Endothelial cell of umbilical vein (primary cell): ENCODE measurements around the gene TRIM34. TPM values are rescaled to one million over a fixed set of nuclear protein-coding genes. Genes with fewer than 3 reads are reported as not detected.
"Not testable (repeated sequence)": the region's sequence is repeated elsewhere in the genome, so short reads cannot be mapped to it uniquely, and the experiment has no call there.

Source experiments
- BruUV-seq: library from RNA; stranded (reverse); fragments of 400-500 nt; replicated peaks from 2 replicates; lab custom pipeline; 2021; lab: Mats Ljungman, UMichigan
- CTCF ChIA-PET: fragments of 300-600, 350-600 bp; sonication (Branson Sonifier 250); formaldehyde crosslinking; loops from one replicate; lab custom pipeline; 2021; ENCODE audit warnings: antibody characterized with exemption, inconsistent platforms; lab: Charles Lee
- POLR2A ChIA-PET: fragments of 300-600, 350-600 bp; sonication (Branson Sonifier 250); formaldehyde crosslinking; loops from one replicate; lab custom pipeline; 2021; ENCODE audit warnings: antibody characterized with exemption, inconsistent platforms; lab: Charles Lee
- DNase-seq: peaks from one replicate; pipeline ENCODE4 v3.0.0-alpha.2; 2011; ENCODE audit warnings: low read depth, low spot score
- FAIRE-seq: peaks from 2 replicates; lab custom pipeline; 2011; peaks lifted over from hg19 to GRCh38; lab: Jason Lieb, UNC
- H2AFZ ChIP-seq: 2 replicates; pipeline ENCODE4 v1.6.0; 2012; ENCODE audit warnings: low read depth, low read length, control low read depth, inconsistent platforms
- H3K27ac ChIP-seq: 2 replicates; pipeline ENCODE4 v1.5.1; 2011; ENCODE audit warnings: low read depth, mild to moderate bottlenecking, control low read depth, low read length, moderate library complexity; ENCODE audit not compliant: insufficient read depth
- H3K27me3 ChIP-seq, 2 experiments: 2 replicates each; pipeline versions ENCODE4 v1.6.0 to v1.6.1; 2011; ENCODE audit warnings: low read length in 2 of 2, mixed read lengths in 1 of 2; ENCODE audit not compliant: control insufficient read depth in 2 of 2, insufficient read depth in 2 of 2
- H3K36me3 ChIP-seq, 2 experiments: 2 replicates in 1 of 2; 3 replicates in 1 of 2; pipeline ENCODE4 v1.5.1; 2011; ENCODE audit warnings: low read length in 2 of 2, mild to moderate bottlenecking in 1 of 2, moderate library complexity in 1 of 2; ENCODE audit not compliant: control insufficient read depth in 2 of 2, insufficient read depth in 2 of 2; ENCODE audit errors: extremely low read depth in 1 of 2
- H3K4me1 ChIP-seq: 3 replicates; pipeline ENCODE4 v1.5.1; 2011; ENCODE audit warnings: mild to moderate bottlenecking, low read length; ENCODE audit not compliant: control insufficient read depth, insufficient read depth; ENCODE audit errors: extremely low read depth
- H3K4me2 ChIP-seq: 2 replicates; pipeline ENCODE4 v1.6.1; 2011; ENCODE audit warnings: low read length, control low read depth, mixed read lengths; ENCODE audit not compliant: insufficient read depth
- H3K4me3 ChIP-seq, 3 experiments: fragments of 200-600 bp in 1 of 3; sonication (generic), shearing (Covaris generic) in 1 of 3; replicated peaks in 1 of 3; 2 replicates each; pipeline ENCODE4 v1.5.1; 2011 to 2016; ENCODE audit warnings: control low read depth in 3 of 3, low read length in 3 of 3, mild to moderate bottlenecking in 2 of 3, inconsistent platforms in 1 of 3, low read depth in 1 of 3, moderate library complexity in 1 of 3; ENCODE audit not compliant: insufficient read depth in 1 of 3
- H3K79me2 ChIP-seq: 2 replicates; pipeline ENCODE4 v1.6.0; 2012; ENCODE audit warnings: low read length, inconsistent platforms; ENCODE audit not compliant: control insufficient read depth, insufficient read depth
- H3K9ac ChIP-seq: replicated peaks from 2 replicates; pipeline ENCODE3; 2011; ENCODE audit warnings: low read length, control low read depth; ENCODE audit not compliant: insufficient read depth; ENCODE audit errors: extremely low read depth
- H3K9me1 ChIP-seq: replicated peaks from 3 replicates; pipeline ENCODE4 v1.6.0; 2011; ENCODE audit warnings: mild to moderate bottlenecking, low read length; ENCODE audit not compliant: control insufficient read depth, insufficient read depth; ENCODE audit errors: extremely low read depth
- H3K9me3 ChIP-seq: replicated peaks from 2 replicates; pipeline ENCODE4 v1.5.1; 2012; ENCODE audit warnings: low read length, inconsistent platforms; ENCODE audit not compliant: control insufficient read depth, insufficient read depth
- H4K20me1 ChIP-seq: replicated peaks from 2 replicates; pipeline ENCODE3; 2011; ENCODE audit warnings: mild to moderate bottlenecking, low read length; ENCODE audit not compliant: control insufficient read depth, insufficient read depth; ENCODE audit errors: extremely low read depth
- CTCF ChIP-seq, 2 donors: IDR thresholded peaks; 1 replicate in 1 of 2; 2 replicates in 1 of 2; pipeline ENCODE4 v1.5.1; 2011; ENCODE audit warnings: low read length in 2 of 2, mild to moderate bottlenecking in 2 of 2, moderate library complexity in 2 of 2, control low read depth in 1 of 2, inconsistent platforms in 1 of 2, low read depth in 1 of 2; ENCODE audit not compliant: insufficient read depth in 1 of 2; ENCODE audit errors: extremely low read depth in 1 of 2
- GATA2 ChIP-seq: IDR thresholded peaks from 2 replicates; pipeline ENCODE4 v1.7.0; 2011; ENCODE audit warnings: low read depth, mild to moderate bottlenecking, moderate library complexity, mixed read lengths, low read length; ENCODE audit not compliant: insufficient read length, insufficient read depth
- MYC ChIP-seq: IDR thresholded peaks from one replicate; pipeline ENCODE4 v1.6.1; 2011; ENCODE audit warnings: mild to moderate bottlenecking, low read depth, low read length
- POLR2A ChIP-seq: IDR thresholded peaks from 2 replicates; pipeline ENCODE4 v1.6.1; 2012; ENCODE audit warnings: low read depth, mild to moderate bottlenecking, control low read depth, low read length
- dilution Hi-C: fragments of 300-500 bp; cut with MboI; formaldehyde crosslinking; loops from one replicate; pipeline ENCODE4 v1.15.0; 2019; ENCODE audit warnings: low sequenced_read_pairs; ENCODE audit not compliant: extremely low pct_ligation_motif_present
- intact Hi-C: fragments of 100-400 bp; cut with micrococcal nuclease; formaldehyde crosslinking; loops from one replicate; pipeline ENCODE4 v1.10.0; 2022
- polyA plus RNA-seq, 4 experiments: library from polyadenylated mRNA; depleted of rRNA in 3 of 4; stranded (reverse) in 3 of 4; unstranded in 1 of 4; fragments of >200 nt; gene quantifications; 2 replicates each; pipeline versions ENCODE4 v1.2.1 to v1.2.3, GENCODE V29; 2011 to 2012; ENCODE audit warnings: missing spikeins in 1 of 4
- total RNA-seq: library from RNA; stranded (reverse); gene quantifications from 2 replicates; pipeline ENCODE4 v1.2.3, GENCODE V29; 2021

TRIM34 gene
- total and polyA plus RNA-seq, 2 donors (not counting 3 experiments of a cell fraction or from before 2014, with no cell fraction given), result 6.7 to 14.6 TPM

GRCh38 chr11:5597953-5598352 lies 26.8 kb upstream of the TRIM34 start:
- Histone ChIP-seq H4K20me1 (no peaks in the 10 kb centered on the region), H3K36me3 (no peaks in the 10 kb centered on the region), H3K27me3 (no peaks in the 10 kb centered on the region), H3K4me3 (no peak overlapping the region), H3K9ac (no peak overlapping the region), H3K9me3 (no peaks in the 10 kb centered on the region), H2AFZ (no peak overlapping the region), H3K9me1 (no peaks in the 10 kb centered on the region), H3K4me1 (peaks cover 9% of the 10 kb centered on the region), H3K27ac (no peak overlapping the region), H3K79me2 (no peaks in the 10 kb centered on the region), H3K4me2 (no peak overlapping the region)
- FAIRE-seq (no peak), DNase-seq (no peak)
- intact Hi-C loops, result loop anchor here (10.0 kb wide), 1 partner anchor 637 kb away; the partner anchor contains the start of genes CNGA4 and FHIP1B
- dilution Hi-C loops, result no loop called here
- TF ChIP-seq CTCF (IDR thresholded peaks at IDR 0.05; ENCODE audit: extremely low read depth in 1 of 2, insufficient read depth in 1 of 2, low read depth in 1 of 2, low read length in 2 of 2), result no peak
- TF ChIP-seq MYC, result no peak
- TF ChIP-seq GATA2, result no peak
- CTCF ChIA-PET, result interaction anchor here (0.8 kb wide), 1 partner anchor 23 kb away, joined by 3 read pairs; no protein-coding TSS in a partner anchor
- no TSS peak for BruUV-seq
- POLR2A ChIA-PET, result no interaction called here

DNA sequence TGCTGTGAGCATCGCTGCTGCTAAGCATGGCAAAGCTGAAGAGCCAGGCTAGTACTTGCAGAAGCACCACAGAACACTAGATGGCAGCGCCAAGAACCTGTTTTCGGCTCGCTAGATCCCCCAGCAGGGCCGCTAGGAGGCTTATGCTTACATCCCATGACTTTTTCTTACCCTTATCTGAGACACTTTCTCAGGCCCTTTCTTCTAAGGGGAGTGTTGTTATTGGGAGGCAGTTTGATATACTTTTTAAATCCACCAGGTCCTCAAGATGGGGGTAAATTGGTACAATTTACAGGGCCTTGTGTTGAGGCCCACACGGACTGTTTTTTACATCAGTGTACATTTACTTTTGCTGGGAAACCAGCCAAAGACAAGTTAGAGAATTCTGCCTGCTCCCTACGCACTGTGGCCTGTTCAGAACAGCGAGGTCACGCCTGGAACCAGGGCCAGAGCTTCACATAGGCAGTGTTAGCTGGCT lies 24.4 kb upstream of the TRIM34 start:
- Histone ChIP-seq H3K9ac (peak overlapping the region; percentile 46), H3K9me1 (no peaks in the 10 kb centered on the region), H3K4me3 (no peak overlapping the region), H3K79me2 (no peaks in the 10 kb centered on the region), H3K4me2 (peak overlapping the region; percentile 53), H3K9me3 (no peaks in the 10 kb centered on the region), H4K20me1 (no peaks in the 10 kb centered on the region), H3K27me3 (no peaks in the 10 kb centered on the region), H3K4me1 (peaks cover 9% of the 10 kb centered on the region), H3K36me3 (no peaks in the 10 kb centered on the region), H2AFZ (peak overlapping the region; percentile 96), H3K27ac (peak overlapping the region; percentile 32)
- no TSS peak for BruUV-seq
- peak; percentile 91 for DNase-seq
- TF ChIP-seq CTCF (IDR thresholded peaks at IDR 0.05; ENCODE audit: extremely low read depth in 1 of 2, insufficient read depth in 1 of 2, low read depth in 1 of 2, low read length in 2 of 2), result peak; percentile 79 to 94
- no peak for TF ChIP-seq POLR2A
- FAIRE-seq, result peak; percentile 98
- ChIA-PET POLR2A (no interaction called here), CTCF (interaction anchor here (0.7 to 3.2 kb wide), 18 partner anchors 10 to 291 kb away, joined by 3 to 20 read pairs (median 8); partner anchors contain the start of genes TRIM22, TRIM34 and TRIM5)
- intact Hi-C loops, result loop anchor here (1.0 to 2.0 kb wide), 6 partner anchors 20 to 208 kb away; partner anchors contain the start of genes OR52N2, TRIM34 and TRIM5
- dilution Hi-C loops, result no loop called here

DNA sequence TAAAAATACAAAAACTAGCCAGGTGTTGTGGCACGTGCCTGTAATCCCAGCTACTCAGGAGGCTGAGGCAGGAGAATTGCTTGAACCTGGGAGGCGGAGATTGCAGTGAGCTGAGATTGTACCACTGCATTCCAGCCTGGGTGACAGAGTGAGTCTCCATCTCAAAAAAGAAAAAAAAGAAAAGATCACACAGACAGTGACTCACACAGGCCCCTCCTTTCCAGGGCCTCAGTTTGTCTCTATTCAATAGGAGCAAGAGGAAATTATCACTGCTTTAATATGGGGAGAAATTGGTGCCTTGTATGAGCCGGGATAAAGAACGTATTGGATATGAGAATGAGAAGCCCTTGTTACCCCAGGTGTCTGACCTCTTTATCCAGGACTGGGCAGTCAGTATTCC lies 22.0 kb upstream of the TRIM34 start:
- FAIRE-seq, H4K20me1 ChIP-seq, dilution Hi-C loops, H3K4me1 ChIP-seq, H3K4me3 ChIP-seq, H3K9me1 ChIP-seq, H3K27ac ChIP-seq, POLR2A ChIA-PET, H3K9me3 ChIP-seq, H3K9ac ChIP-seq, H2AFZ ChIP-seq, H3K27me3 ChIP-seq, intact Hi-C loops, BruUV-seq, H3K4me2 ChIP-seq, DNase-seq, H3K36me3 ChIP-seq, H3K79me2 ChIP-seq: not testable (repeated sequence)
- CTCF ChIA-PET, result interaction anchor here (1.3 to 2.0 kb wide), 2 partner anchors 11 to 18 kb away, joined by 3 to 5 read pairs; no protein-coding TSS in a partner anchor
